ENCODE results near the gene DAPK1.

DNA sequence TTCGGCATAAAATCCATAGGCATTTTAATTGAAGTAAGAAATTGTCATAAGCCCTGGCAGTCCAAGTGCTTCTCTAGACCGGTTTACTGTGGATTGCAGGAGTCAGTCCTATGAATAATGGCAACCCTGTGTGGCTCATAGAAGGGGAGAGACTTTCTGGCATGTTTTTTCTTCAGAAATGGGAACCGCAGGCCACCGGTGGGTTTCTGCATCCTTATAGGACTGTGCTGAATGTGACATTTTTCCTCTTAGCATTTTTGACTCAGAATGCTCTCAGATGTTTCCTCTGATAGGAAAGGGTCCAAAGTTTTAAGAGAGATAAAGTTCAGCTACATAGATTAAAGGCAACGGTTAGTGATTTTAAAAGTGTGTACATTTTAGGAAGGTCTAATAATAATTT is 6.3 kb downstream of the DAPK1 start:
- TF ChIP-seq CTCF (IDR thresholded peaks at IDR 0.05), result no peak
- TF ChIP-seq POLR2A (IDR thresholded peaks at IDR 0.05), result no peak

All from testis (tissue), 2 donors.